ENCODE results near the gene HOMEZ.

Gene HOMEZ

DNA sequence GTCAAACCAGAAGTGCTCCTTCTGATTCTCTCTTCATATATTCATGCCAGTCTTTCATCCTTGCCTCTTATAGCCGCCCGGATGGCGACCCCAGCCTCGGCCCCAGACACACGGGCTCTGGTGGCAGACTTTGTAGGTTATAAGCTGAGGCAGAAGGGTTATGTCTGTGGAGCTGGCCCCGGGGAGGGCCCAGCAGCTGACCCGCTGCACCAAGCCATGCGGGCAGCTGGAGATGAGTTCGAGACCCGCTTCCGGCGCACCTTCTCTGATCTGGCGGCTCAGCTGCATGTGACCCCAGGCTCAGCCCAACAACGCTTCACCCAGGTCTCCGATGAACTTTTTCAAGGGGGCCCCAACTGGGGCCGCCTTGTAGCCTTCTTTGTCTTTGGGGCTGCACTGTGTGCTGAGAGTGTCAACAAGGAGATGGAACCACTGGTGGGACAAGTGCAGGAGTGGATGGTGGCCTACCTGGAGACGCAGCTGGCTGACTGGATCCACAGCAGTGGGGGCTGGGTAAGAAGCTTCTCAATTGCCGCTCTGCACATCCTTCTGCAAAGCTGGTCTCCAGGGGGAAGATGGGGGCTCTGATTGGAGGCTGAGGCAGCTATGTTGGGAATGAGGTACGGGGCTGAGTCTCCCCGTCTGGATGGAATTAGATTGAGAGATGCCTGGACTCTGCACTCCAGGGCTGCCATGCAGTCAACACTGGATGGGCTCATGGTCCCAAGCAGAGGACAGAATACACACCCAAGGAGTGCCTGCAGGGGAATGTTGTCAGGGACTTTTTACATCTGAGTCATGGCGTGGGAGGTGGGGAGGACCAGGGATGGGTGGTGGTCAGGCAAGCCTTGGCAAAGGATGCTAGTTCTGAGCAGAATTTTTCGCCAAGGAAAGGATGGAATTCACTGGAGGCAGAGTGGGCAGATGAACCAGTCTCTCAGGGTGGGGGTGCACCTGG lies 22.0 kb upstream of the HOMEZ start:
- no peak for DNase-seq

DNA sequence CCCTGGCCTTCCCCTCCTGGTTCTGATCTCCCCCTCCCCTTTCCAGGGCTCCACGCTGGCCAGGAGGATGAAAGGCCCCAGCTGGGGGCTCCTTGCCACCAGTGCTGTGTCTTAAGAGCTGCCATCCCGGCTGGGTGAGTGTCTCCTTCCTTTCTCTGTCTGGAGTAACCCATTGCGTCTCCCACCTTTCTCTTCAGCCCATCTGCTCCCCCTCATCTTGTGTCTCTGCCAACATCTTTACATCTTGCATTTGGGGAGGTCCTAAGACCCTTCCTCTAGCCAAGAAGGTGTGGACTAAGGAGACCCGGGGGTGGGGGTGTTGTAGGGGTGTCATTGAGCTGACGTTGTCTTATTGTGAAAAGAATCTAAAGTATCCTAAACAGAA lies 21.2 kb upstream of the HOMEZ start:
- DNase-seq: no peak

DNA sequence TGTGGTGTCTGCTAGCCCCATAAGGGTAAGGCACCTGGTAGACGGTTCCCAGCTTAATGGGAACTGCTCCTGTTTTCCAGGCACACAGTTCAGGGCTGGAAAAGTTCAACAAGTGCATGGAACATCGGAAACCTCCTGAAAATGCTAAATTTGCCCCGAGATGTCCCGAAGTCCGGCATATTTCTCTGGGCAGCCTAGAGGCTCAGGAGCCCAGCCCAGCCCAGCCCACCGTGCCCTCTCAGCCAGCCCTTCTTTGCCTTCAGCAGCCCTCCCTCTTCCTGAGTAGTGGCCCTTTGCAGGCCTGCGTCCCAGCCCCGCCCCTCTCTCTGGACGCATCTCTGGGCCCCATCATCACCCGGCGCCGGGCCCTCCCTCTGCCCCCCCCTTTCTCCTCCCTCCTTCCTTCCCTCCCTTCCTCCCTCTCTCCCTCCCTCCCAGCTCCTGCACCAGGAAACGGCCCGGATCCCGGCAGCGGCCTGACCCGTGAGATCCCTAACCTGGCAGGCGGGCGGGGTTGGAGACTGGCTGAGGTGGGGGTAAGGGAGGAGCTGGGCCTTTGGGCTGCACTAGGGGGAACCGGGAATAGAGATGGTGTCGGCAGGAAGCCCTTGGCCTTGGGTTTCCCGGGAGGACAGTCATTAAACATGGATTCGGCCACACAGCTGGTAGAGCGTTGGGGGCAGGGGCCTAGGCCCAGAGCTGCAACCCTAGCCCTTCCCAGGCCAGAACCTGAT lies 20.6 kb upstream of the HOMEZ start, which contains the start of gene BCL2L2:
Gene BCL2L2, plus strand, starts transcription at position 422 of the 734 bp plus-strand sequence. CDS start 935 bp downstream, outside the sequence.
- peak; percentile 86 for DNase-seq

DNA sequence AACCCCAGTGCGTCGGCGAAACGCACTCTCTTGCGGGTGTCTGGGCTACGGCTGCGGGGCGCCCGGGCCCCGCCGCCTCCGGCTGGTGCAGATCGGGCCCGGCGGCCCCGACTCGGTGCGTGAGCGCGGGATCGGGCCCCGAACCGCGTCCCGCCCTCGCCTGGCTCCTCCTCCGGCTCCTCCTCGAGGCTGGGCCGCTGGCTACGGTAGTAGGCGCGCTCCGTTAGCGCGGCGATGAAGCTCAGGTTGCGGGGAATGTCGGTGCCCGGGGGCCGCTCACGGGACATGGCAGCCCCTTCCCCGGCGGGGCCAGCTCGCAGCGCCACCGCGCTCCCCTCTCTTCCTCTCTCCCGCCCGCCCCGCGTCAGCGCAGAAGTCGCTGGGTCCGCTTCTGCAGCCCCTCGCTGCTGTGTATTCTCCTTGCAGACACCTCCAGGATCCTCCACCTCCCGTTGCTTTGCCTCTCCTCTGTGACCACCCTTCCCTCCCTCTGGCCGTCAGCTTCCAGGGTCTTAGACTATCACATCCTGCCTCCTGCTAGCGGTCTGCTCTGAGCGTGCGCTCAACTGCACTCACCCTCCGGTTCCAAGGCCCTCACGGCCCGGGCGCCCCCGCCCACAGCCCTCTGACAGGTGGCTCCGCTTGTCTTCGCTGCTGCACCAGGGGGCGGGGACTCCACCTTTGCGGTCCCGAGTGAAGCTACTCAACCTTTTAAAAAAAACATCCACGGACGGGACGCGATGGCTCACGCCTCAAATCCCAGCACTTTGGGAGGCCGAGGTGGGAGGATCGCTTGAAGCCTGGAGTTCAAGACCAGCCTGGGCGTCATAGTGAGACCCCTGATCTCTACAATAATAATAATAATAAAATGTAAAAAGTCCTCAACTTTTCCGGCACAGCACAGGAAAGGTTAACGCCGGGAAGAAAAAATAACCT lies 16.6 kb upstream of the HOMEZ start, which contains the start of gene PPP1R3E:
Gene PPP1R3E, minus strand, starts transcription at position 570 of the 936 bp plus-strand sequence. Its CDS starts 283 bp downstream, at position 287.
- DNase-seq: peak; percentile 72

DNA sequence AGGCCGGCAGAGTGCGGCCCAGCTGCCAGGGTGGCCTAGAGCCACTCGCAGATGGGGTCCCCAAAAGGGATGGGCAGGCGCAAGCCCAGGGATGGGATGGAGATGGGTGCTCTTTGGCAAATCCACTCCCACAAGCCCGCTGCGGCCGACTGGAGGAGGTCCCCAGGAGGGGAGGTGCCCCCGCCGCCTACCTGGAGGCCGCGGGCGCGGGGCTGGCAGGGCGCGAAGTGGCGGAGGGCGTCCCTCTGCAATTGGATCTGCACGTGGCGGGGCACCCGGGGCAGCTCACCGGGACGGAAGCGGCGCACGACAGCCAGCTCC lies 16.0 kb upstream of the HOMEZ start:
- DNase-seq: no peak

DNA sequence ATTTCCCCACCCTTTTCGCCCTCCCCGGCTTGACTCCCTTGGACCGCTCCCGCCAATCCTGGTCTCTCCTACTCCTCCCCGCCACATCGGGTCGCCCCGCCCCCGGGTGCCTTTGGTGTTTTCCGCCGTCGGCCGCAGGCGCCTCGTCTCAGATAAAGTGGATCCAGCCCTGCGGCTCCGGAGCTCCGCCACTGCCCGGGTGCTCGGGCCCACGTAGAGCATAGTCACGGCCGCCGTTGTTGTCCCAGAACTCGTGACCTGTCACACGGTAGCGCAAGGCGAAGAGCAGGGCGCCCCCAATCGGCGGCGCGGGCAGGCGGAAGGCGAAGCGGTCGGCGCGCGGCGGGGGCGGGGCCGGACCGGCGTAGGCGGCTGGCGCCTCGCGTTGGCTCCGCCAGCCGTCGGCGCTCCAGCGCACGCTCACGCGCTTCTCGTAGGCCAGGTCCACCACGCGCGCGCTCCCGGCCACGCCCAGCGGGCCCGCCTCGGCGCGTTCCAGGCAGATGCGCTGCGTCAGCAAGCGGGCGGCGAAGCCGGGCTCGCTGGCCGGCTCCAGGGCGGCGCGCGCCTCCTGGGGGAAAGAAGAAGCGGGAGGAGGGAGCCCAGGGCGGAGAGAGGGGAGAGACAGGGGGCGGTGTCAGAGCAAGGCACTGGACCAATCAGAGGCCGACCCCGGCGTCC lies 15.5 kb upstream of the HOMEZ start:
- DNase-seq: peak; percentile 96

DNA sequence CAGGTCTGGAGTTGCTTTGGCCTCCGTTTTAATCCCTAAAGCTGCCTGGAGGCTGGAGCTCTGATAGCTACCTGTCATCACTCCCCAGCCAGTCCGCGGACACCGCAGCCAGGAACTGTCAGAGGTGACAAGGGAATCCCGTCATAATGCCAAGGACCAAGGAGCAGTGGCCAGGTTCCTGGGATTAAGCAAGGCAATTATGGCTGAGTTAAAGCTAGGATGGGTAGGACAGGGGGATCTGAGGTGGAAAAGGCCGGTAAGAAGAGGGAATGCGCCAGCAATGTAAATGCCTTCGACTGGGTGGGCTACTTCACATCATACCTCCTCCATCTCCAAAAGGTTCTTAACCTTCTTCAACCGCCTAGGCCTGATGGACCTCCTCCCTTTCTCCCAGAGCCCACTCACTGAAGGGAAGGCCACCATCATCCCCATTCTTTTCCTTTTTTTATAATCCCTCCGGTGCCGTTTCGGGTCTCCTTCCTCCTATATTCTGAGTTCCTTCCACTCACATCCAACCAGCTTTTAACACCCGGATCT lies 14.8 kb upstream of the HOMEZ start:
- no peak for DNase-seq

DNA sequence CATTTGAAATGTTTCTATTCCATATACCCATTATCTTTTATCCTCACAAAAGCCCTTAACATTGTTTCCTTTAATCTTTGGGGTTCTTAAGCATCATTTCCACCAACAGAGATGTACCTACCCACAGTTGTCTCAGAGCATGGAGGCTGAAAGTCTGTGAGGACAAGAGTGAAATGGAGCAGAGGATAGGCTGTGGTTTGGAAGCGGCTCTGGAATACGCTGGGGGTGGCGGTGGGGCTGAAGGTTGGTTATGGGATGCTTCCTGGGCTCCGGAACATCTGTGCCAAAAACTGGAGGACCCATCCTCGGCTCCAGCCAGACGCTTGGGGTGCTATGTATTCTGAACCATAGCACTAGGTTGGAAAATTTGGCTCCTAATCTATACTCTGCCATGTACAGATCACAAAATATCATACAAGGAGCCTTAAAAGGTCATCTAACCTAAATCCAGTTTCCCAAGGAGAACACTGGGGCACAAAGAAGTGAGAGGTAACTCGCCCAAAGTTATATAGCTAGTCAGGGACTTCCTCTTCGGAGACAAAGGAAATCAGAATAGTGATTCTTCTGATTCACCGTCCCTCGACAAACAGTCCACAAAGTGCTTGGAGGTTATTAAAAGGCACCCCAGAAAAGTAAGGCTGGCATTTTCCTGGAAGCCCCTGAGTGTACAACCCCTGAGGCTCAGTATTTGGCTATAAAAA lies 14.2 kb upstream of the HOMEZ start:
- no peak for DNase-seq

DNA sequence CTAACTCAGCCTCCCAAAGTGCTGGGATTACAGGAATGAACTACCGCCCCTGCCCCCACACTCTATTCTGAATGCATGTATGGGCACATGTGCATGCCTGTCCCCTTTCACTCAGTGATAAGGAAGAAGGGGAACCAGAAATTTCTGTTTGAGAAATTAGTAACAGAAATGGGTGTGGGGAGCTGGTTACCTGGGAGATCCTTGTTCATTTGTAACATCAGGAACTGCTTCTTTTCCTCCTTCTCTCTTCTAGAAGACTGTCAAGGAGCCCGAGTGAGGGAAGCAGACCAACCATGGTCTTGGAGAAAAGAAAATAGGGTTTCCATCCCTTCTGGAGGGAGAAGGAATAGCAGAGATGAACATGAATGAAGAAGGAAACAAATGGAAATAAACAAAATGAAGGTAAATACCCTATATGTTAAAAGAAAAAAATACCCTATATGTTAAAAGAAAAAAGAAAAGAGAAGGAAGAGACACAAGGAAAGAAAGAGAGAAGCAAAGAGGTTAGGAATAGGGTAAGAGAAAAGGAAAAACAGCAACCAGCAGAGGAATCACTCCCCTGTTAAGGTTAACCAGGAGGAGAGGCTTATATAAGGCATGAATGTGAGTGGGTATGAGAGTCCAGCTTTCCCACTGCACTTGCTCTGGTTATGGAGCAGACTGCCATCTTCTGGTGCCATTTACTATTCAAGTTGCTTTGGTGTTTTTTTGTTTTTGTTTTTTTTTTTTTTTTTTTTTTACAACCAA lies 13.5 kb upstream of the HOMEZ start:
- DNase-seq: no peak

DNA sequence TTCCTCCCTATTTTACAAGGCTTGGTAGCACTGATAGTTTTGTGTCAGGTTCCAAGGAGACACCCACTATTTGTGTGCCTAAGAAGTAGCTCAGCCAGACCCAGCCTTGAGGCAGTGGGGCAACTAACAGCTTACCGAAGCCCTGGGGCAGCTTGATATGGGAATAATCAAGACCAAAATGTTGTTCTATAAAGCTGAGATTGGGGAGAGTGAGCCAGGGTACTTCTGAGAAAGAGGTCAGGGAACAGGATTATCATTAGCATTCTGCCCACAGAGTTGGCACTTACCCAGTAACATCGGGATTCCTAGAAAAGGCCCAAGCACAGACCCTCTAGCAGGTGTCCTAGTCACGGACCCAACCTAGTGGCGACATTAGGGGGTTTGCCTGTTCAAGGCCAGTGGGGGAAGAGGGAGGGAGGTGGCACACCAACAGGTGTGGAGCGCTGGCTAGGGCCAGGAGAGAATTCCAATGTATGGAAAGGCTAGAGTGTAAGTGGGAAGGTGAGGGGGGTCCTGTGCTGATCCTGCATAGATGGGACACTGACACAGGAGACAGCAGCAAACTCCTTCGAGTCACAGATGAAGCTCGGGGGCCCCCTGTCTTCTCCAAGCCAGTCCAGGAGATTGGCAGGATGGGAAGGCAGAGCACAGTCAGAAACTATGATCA lies 11.8 kb upstream of the HOMEZ start:
- no peak for DNase-seq

DNA sequence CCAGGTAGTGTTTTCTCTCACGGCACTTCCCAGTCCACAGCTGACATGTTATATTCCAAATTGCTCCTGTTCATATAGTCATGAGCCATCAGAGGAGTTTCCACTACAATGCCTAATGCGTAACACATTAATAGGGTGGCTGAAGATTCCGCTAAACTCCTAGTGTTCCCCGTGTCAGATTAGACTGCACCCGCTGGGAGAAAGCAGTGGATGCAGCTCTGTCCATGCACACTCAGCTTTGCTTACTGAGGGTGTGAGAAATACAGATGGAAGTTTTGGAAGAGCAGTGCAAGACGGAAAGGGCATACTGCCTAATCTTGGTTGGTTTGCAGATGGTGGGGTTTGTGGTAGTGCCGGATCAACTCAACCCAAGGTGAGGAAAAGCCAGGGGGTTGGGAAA lies 11.2 kb upstream of the HOMEZ start:
- DNase-seq: no peak

DNA sequence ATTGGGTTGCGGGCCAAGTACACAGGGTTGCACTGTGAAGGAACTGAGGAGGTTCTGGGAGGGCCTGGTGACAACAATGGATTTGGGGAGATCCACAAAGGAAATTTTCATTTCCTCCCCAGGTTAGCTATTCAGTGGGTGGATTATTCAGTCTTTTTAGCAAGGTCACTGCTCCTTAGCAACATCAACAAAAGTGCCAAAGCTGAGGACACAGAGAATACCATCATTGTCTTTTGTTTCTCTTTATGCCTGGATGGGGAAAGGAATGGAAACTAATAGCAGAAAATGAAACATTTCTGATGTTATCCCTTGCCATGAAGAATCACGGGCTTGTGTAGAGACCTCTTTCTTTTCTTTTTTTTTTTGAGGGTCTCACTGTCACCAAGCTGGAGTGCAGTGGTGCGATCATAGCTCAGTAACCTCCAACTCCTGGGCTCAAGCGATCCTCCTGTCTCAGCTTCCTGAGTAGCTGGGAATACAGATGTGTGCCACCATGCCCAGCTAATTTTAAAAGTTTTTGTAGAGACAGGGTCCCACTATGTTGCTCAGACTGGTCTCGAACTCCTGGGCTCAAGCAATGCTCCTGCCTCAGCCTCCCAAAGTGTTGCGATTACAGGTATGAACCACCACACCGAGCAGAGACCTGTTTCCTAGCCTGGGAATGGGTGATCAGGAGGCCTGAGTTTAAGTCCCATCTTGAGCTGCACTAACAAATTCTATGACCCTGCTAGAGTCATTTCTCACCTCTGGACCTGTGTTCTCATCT lies 10.3 kb upstream of the HOMEZ start:
- DNase-seq: no peak

DNA sequence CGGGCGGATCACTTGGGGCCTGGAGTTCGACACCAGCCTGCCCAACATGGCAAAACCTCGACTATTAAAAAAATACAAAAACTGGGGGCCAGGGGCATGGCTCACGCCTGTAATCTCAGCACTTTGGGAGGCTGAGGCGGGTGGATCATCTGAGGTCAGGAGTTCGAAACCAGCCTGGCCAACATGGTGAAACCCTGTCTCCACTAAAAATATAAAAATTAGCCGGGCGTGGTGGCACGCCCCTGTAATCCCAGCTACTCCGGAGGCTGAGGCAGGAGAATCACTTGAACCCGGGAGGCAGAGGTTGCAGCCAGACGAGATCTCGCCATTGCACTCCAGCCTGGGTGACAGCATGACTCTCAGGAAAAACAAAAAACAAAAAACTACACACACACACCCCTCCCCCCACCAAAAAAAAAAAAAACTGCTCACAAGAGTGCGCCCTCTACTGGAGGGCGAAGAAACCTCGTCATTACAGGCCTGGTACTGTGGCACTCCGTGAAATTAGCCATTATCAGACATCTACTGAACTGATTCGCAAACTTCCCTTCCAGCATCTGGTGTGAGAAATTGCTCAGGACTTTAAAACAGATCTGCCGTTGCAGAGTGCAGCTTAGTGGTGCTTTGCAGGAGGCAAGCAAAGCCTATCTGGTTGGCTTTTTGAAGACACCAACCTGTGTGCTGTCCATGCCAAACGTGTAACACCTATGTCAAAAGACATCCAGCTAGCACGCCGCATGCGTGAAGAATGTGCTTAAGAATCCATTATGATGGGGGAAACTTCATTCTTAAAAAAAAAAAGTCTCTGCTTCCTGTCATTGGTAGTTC lies 9.0 kb upstream of the HOMEZ start:
- DNase-seq: peak; percentile 29

DNA sequence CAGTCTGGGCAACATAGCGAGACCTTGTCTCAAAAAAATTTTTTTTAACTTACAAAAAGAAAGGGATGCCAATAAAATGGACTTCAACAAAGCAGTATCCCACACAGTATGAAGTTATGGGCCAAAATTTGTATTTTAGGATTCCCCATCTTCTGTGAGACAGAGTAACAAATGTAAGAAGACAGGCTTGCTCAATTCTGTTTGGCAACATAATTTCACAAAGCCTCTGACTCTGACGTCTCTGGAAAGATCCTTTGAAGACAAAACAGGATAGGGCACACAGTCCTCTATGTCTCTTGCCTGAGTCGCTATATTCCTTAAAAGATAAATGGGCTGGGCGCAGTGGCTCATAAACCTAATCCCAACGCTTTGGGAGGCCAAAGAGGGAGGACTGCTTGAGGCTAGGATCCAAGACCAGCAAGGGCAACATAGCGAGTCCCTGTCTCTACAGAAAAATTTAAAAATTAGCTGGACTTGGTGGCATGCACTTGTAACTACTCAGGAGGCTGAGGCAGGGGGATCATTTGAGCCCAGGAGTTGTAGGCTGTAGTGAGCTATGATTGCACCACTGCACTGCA lies 1.1 kb upstream of the HOMEZ start:
- DNase-seq: no peak

DNA sequence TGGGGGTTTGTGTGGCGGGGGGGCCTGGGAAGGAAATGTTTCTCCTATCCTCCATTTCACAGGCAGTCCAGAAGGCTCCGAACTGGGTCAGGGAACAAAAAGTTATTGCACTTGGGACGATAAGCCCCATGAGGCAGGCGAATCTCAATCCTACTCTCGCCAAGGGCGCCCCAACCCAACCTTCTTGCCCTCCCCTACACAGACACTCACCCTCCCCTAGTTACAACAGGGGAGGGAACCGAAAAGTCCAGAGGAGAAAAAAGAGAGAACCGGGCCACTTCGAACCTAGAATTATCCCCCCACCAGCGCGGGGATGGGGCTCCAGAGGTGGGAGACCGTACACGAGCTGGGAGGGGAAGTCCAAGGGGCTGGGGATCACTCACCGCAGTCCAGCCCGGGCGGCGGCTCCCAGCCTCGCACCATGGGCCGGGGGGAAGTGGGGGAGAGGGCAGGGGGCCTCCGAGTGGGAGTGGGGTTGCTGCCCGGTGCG lies 357 bp downstream of the HOMEZ start:
- DNase-seq: no peak

DNA sequence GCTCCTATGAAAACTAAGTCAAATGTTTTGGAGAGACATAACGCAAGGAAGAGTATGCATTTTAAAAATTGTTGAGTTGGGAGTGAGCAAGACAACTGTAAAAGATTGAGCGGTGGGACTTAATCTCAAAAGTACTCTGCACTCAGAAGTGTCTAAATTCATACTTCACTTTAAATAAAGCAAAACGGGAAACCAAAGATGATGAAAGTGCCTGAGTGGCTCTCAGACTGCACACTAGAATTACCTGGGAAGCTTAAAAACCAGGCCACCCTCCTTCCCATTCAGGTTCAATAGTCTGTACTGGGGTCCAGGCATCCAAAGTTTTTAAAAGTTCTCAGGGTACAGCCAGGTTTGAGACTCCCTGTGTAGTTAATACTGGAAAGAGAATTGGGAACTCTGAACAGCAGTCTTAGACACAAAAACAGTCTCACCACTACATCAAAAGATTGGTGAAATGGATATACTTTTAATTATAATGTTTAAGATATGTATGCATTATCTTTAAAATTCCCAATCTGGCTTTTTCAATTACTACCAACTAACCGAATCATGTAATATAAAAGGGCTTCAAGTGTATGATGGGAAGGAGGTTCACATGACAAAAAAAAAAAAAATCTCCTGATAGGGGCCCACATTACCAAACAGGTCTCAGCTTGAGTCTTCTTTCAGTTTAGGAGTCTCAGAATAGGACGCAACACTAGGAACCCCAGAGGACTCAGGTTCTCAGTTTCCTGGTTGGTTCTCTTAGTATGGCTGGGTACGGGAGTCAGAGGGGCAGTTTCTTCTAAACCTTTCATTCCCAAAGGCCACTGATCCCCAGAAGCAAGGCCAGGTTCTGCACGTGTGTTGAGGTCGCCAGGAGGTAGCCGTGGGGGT lies 1.0 kb downstream of the HOMEZ start:
- DNase-seq: no peak

DNA sequence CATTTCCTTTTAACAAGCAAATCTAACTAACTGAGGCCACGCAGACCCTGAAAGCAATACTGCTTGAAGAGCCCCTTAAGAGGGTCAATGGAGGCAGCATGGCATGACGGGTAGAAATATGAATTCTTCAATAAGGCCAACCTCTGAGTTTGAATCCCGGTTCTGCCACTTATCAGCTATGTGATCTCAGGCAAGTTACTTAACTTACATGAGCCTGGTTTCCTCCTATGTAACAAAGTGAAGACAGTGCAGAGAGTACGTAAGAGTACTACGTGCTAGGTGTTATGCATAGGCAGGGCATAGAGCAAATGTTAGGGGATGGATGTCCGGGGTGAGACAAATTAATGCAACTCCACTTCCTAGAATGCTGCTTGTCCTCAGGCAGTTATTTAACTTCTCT lies 4.7 kb downstream of the HOMEZ start:
- no peak for DNase-seq

All from SHP77 treated with DMSO at 0.1 percent for 48 hours (cell line).